NCI-H524 treated with DMSO at 0.1 percent for 48 hours (cell line): ENCODE data around the gene LMOD3.

Experiments
- DNase-seq: peaks from one replicate; lab custom pipeline; 2025; lab: John Stamatoyannopoulos, UW

LMOD3 gene

DNA sequence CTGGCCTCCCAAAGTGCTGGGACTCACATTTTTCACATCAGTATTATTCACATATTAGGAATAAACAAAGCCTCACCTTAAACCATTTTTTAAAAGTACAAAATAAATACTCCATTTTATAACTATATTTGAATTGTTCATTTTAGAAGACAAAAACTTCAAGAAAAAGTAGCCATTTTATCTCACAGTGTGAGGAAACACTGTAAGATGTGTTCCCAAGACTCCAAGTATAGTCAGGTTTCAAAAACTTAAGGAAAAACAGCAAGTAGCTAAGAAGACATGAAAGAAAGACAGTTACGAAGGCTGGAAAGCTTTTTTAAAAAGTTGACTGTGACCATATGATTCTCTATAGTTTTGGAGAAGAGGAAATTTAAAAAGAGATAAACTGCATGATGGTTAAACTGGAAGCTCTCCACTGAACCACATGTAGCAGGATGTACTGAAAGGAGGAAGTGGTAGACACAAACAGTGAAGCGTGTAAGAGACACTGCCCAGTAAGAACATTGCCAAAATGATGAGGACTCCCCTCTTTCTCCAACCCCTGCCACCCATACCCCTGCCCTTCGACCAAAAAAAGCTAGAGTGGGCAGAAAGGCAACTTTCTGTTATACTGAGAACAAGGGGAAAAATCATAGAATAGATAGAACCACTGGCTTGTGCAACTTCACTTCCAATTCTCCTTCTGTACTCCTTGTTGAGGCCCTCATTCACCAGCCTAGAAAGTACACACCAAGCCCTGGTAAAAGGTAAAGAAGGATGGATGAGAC lies 64.0 kb downstream of the LMOD3 start:
- no peak for DNase-seq
